Measurements from ENCODE around the gene COL28A1.

COL28A1 gene

GRCh38 chr7:7330997-7331396 is 204.7 kb downstream of the COL28A1 start:
- DNase-seq (ENCODE audit: low read depth in 3 of 3), result no peak

- DNase-seq (ENCODE audit: low read depth in 3 of 3), result no peak
Observed at GRCh38 chr7:7329326-7329725, 206.3 kb downstream of the COL28A1 start.

GRCh38 chr7:7327423-7327822 is 208.2 kb downstream of the COL28A1 start:
- DNase-seq (ENCODE audit: low read depth in 3 of 3), result no peak

- no peak for DNase-seq (ENCODE audit: low read depth in 3 of 3)
Observed at GRCh38 chr7:7324698-7325097, 211.0 kb downstream of the COL28A1 start.

- no peak for DNase-seq (ENCODE audit: low read depth in 3 of 3)
Observed at GRCh38 chr7:7323921-7324320, 211.8 kb downstream of the COL28A1 start.

GRCh38 chr7:7323352-7323751 is 212.3 kb downstream of the COL28A1 start:
- DNase-seq (ENCODE audit: low read depth in 3 of 3), result no peak

GRCh38 chr7:7321681-7322080 is 214.0 kb downstream of the COL28A1 start:
- DNase-seq (ENCODE audit: low read depth in 3 of 3), result no peak

- no peak for DNase-seq (ENCODE audit: low read depth in 3 of 3)
Observed at GRCh38 chr7:7318601-7319000, 217.1 kb downstream of the COL28A1 start.

GRCh38 chr7:7317850-7318249 is 217.8 kb downstream of the COL28A1 start:
- no peak for DNase-seq (ENCODE audit: low read depth in 3 of 3)

GRCh38 chr7:7315851-7316250 is 219.8 kb downstream of the COL28A1 start:
- DNase-seq (ENCODE audit: low read depth in 3 of 3), result no peak

GRCh38 chr7:7312323-7312722 is 223.3 kb downstream of the COL28A1 start:
- no peak for DNase-seq (ENCODE audit: low read depth in 3 of 3)

GRCh38 chr7:7311001-7311400 is 224.7 kb downstream of the COL28A1 start:
- DNase-seq (ENCODE audit: low read depth in 3 of 3), result no peak

- no peak for DNase-seq (ENCODE audit: low read depth in 3 of 3)
Observed at GRCh38 chr7:7309203-7309602, 226.5 kb downstream of the COL28A1 start.

Measured in stimulated activated CD4-positive, alpha-beta T cell treated with anti-CD3 and anti-CD28 coated beads, TNF-alpha, amount 100 ng/mL, for 24 hours (primary cell).